Fibroblast of lung (primary cell): Measurements from ENCODE around the gene CCDC87.

Experiments
- EZH2 ChIP-seq: IDR thresholded peaks from 2 replicates; pipeline ENCODE4 v1.5.1; 2012; ENCODE audit warnings: low read length, control low read depth, mild to moderate bottlenecking; ENCODE audit errors: missing control alignments
- TF ChIP-seq, protein P1 (sequence below), 2 donors: IDR thresholded peaks in 1 of 2; conservative IDR thresholded peaks in 1 of 2; 1 replicate in 1 of 2; 2 replicates in 1 of 2; pipeline ENCODE4 v1.5.1; 2011 to 2012; ENCODE audit warnings: low read length in 2 of 2, control low read depth in 1 of 2, inconsistent platforms in 1 of 2, low read depth in 1 of 2, mild to moderate bottlenecking in 1 of 2

GRCh38 chr11:66607126-66607834, 14.4 kb upstream of the CCDC87 start:
- TF ChIP-seq, protein P1, sequence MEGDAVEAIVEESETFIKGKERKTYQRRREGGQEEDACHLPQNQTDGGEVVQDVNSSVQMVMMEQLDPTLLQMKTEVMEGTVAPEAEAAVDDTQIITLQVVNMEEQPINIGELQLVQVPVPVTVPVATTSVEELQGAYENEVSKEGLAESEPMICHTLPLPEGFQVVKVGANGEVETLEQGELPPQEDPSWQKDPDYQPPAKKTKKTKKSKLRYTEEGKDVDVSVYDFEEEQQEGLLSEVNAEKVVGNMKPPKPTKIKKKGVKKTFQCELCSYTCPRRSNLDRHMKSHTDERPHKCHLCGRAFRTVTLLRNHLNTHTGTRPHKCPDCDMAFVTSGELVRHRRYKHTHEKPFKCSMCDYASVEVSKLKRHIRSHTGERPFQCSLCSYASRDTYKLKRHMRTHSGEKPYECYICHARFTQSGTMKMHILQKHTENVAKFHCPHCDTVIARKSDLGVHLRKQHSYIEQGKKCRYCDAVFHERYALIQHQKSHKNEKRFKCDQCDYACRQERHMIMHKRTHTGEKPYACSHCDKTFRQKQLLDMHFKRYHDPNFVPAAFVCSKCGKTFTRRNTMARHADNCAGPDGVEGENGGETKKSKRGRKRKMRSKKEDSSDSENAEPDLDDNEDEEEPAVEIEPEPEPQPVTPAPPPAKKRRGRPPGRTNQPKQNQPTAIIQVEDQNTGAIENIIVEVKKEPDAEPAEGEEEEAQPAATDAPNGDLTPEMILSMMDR (conservative IDR thresholded peaks at IDR 0.05 in 1 of 2, IDR thresholded peaks at IDR 0.05 in 1 of 2; ENCODE audit: low read depth in 1 of 2, low read length in 2 of 2): no peak
- TF ChIP-seq EZH2: no peak
